OCI-LY3 (cell line): ENCODE results near the gene AADAC.
A peak's percentile ranks its signal among the peaks of the same experiment; 100 is the strongest.

Experiments
- H2AFZ ChIP-seq: fragments of 200-600, 300-600 bp; shearing (Covaris generic); 2 replicates; pipeline ENCODE4 v1.6.0; 2014; ENCODE audit warnings: antibody characterized with exemption, low read depth, low read length
- H3K27ac ChIP-seq: fragments of 200-600, 300-600 bp; sonication (generic); 2 replicates; pipeline ENCODE4 v1.5.1; 2014; ENCODE audit warnings: mild to moderate bottlenecking, low read length, moderate library complexity, mixed read lengths
- H3K27me3 ChIP-seq: fragments of 200-600, 300-600 bp; sonication (generic); 2 replicates; pipeline ENCODE4 v1.6.1; 2014; ENCODE audit warnings: low read depth, low read length, mixed read lengths
- H3K36me3 ChIP-seq: fragments of 200-600, 300-600 bp; sonication (generic); replicated peaks from 2 replicates; pipeline ENCODE3; 2014; ENCODE audit warnings: low read depth, low read length, mixed read lengths
- H3K4me1 ChIP-seq: fragments of 300-600, 200-600 bp; sonication (generic); 2 replicates; pipeline ENCODE4 v1.6.1; 2014; ENCODE audit warnings: low read length, mixed read lengths
- H3K4me2 ChIP-seq: fragments of 200-600, 300-600 bp; sonication (generic); 2 replicates; pipeline ENCODE4 v1.6.1; 2014; ENCODE audit warnings: low read length, mixed read lengths
- H3K4me3 ChIP-seq: fragments of 300-600, 200-600 bp; sonication (generic); 2 replicates; pipeline ENCODE4 v1.5.1; 2014; ENCODE audit warnings: antibody characterized with exemption, mild to moderate bottlenecking, low read length, moderate library complexity
- H3K79me2 ChIP-seq: fragments of 300-600, 200-600 bp; shearing (Covaris generic); 2 replicates; pipeline ENCODE4 v1.6.1; 2014; ENCODE audit warnings: mild to moderate bottlenecking, low read length, mixed read lengths
- H3K9ac ChIP-seq: fragments of 300-600, 200-600 bp; shearing (Covaris generic); 2 replicates; pipeline ENCODE4 v1.6.0; 2014; ENCODE audit warnings: mild to moderate bottlenecking, low read length, moderate library complexity
- H3K9me3 ChIP-seq: fragments of 200-600, 300-600 bp; shearing (Covaris generic); 2 replicates; pipeline ENCODE4 v1.6.1; 2014; ENCODE audit warnings: low read length, mixed read lengths; ENCODE audit not compliant: insufficient read depth
- H4K20me1 ChIP-seq: fragments of 200-600, 300-600 bp; sonication (generic); 2 replicates; pipeline ENCODE4 v1.6.1; 2016; ENCODE audit warnings: low read length, mixed read lengths; ENCODE audit not compliant: insufficient read depth
- EZH2phosphoT487 ChIP-seq: fragments of 200-600 bp; shearing (Covaris generic); IDR thresholded peaks from 2 replicates; pipeline ENCODE4 v1.6.1; 2018; ENCODE audit warnings: antibody characterized with exemption, mixed run types, low read depth
- TF ChIP-seq, protein P1 (sequence below): fragments of 200-600, 300-600 bp; sonication (generic); IDR thresholded peaks from 2 replicates; pipeline ENCODE4 v1.5.1; 2014; ENCODE audit warnings: antibody characterized with exemption, low read length, low read depth

The AADAC gene

GRCh38 chr3:151875759-151876158 lies 61.8 kb downstream of the AADAC start:
- H3K36me3 ChIP-seq = no peaks in the 10 kb centered on the region
- no peaks in the 10 kb centered on the region for H3K79me2 ChIP-seq
- TF ChIP-seq, protein P1, sequence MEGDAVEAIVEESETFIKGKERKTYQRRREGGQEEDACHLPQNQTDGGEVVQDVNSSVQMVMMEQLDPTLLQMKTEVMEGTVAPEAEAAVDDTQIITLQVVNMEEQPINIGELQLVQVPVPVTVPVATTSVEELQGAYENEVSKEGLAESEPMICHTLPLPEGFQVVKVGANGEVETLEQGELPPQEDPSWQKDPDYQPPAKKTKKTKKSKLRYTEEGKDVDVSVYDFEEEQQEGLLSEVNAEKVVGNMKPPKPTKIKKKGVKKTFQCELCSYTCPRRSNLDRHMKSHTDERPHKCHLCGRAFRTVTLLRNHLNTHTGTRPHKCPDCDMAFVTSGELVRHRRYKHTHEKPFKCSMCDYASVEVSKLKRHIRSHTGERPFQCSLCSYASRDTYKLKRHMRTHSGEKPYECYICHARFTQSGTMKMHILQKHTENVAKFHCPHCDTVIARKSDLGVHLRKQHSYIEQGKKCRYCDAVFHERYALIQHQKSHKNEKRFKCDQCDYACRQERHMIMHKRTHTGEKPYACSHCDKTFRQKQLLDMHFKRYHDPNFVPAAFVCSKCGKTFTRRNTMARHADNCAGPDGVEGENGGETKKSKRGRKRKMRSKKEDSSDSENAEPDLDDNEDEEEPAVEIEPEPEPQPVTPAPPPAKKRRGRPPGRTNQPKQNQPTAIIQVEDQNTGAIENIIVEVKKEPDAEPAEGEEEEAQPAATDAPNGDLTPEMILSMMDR = no peak
- TF ChIP-seq EZH2phosphoT487 = no peak
- peak overlapping the region; percentile 48 for H3K4me3 ChIP-seq
- H2AFZ ChIP-seq = peak overlapping the region; percentile 94
- peak overlapping the region; percentile 76 for H3K4me2 ChIP-seq
- H4K20me1 ChIP-seq = no peaks in the 10 kb centered on the region
- H3K27ac ChIP-seq = peak overlapping the region; percentile 29
- no peaks in the 10 kb centered on the region for H3K9me3 ChIP-seq
- H3K9ac ChIP-seq = peak overlapping the region; percentile 35; the same call in 1 of the 2 replicates
- no peaks in the 10 kb centered on the region for H3K27me3 ChIP-seq
- H3K4me1 ChIP-seq = peaks cover 63% of the 10 kb centered on the region

DNA sequence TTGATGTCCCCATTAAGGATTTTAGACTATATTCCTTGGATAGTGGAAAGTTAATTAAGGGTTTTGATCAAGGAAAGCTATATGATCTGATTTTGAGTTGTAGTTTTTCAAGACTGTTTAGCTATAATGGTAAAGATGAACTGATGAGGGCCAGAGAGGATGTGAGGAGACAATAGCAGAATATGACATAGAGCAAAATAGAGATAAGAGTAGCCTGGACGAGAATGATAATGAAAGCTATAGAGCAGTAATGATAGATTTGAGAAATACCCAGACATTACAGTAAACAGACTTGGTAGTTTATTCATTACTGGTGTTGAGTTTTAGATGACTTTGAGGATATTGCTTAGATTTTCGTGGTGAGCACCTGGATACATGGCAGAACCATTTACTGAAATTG lies 63.4 kb downstream of the AADAC start:
- no peak overlapping the region for H3K4me3 ChIP-seq
- peaks cover 49% of the 10 kb centered on the region for H3K4me1 ChIP-seq
- 0 out of 2 replicates have a peak overlapping the region, but pooled peaks have one; percentile 13 for H2AFZ ChIP-seq
- no peaks in the 10 kb centered on the region for H3K36me3 ChIP-seq
- H3K27ac ChIP-seq = no peak overlapping the region
- H3K27me3 ChIP-seq = no peaks in the 10 kb centered on the region
- H3K9me3 ChIP-seq = no peaks in the 10 kb centered on the region
- H4K20me1 ChIP-seq = no peaks in the 10 kb centered on the region
- no peaks in the 10 kb centered on the region for H3K79me2 ChIP-seq
- TF ChIP-seq, protein P1 = no peak
- TF ChIP-seq EZH2phosphoT487 = no peak
- no peak overlapping the region for H3K9ac ChIP-seq
- no peak overlapping the region for H3K4me2 ChIP-seq
